Stimulated activated CD4-positive, alpha-beta T cell treated with anti-CD3 and anti-CD28 coated beads, Interleukin-1b, Interleukin-23, amount 100 ng/mL, for 4 hours (primary cell): ENCODE data around the gene MB21D2.
A peak's percentile ranks its signal among the peaks of the same experiment; 100 is the strongest.

Experiments used
- DNase-seq, 2 donors: peaks; one replicate each; pipeline ENCODE4 v3.0.0-alpha.2; 2020; ENCODE audit warnings: low read depth in 2 of 2

The MB21D2 gene

DNA sequence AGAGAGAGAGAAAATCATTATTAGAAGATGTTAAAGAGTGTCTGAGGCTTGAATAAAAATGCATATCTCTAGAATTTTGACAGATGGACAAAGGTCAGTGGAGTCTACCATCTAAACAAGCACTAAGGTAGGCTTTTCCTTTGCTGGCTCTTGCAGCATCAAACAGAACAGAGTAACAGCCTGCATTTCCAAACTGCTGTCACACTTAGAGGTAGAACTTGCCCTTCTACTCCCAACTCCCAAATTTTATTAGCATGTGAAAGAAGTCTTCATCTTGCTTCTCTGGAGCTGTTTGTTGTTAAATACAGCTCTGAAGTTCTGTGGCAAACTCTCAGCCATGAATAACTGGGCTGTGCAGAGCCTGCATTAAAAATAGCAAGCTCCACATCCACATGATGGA, 4.1 kb upstream of the MB21D2 start:
- no peak for DNase-seq

DNA sequence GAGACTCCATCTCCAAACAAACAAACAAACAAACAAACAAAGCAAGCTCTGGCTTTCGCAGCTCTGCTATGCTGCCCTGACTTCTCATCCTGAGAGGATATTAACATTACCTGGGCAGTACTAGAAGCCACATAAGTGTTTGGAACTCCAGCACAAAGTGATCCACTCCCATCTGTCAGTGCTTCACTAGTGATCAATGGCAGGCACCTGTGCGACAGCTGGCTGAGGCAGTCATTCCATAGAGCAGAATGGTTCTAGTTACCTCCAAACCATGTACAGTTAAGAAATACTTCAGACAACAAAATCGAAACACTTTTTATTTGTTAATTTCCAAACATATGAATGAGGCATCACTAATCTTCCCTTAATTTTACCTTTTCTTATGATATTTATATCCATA, 2.8 kb upstream of the MB21D2 start:
- DNase-seq = no peak

DNA sequence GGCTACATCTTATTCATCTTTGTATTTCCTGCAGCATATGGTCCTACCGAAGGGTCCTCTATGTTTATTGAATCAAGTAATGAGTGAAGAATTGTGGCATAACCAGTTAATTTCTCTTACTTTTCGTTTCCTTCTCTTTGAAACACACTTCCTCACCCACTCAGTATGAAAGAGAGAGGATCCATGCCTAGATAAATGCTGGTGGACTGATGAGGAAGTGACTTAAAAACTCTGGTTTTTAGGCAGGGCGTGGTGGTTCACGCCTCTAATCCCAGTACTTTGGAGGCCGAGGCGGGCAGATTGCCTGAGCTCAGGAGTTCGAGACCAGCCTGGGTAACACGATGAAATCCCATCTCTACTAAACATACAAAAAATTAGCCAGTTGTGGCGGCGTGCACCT, 2.2 kb upstream of the MB21D2 start:
- no peak for DNase-seq

DNA sequence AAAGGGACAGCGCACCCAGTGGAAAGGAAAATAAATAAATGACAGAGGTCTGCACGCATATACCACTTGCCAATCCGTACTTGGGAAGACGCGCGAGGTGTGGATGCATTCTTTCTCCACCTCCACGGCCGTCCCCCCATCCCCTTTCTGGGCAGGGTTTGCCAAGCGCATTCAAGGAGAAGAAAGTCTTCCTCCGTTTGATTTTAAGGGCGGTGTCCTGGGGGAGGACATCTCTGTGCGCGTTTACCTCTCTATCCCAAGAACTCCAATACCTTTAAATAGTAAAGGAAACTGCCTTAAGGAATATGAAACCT, 576 bp upstream of the MB21D2 start:
- no peak for DNase-seq

DNA sequence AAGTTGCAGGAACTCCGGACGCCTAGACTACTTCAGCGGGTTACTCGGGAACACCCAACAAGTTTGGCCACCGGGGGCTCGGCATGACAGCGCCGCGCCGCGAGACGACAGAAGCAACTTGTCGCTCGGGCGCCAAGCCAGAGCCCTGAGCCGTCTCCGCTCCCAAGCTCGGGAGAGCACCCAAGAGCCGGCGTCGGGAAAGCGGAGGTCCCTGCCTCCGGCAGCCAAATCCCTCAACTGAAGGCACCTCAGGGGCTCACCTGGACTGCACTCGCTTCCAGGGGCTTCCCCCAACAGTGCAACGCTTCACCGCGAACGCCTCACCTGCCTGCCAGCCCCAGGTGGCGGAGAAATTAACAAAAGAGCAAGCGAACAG, 640 bp downstream of the MB21D2 start:
- DNase-seq = peak in 1 of 2 donors; percentile 21

DNA sequence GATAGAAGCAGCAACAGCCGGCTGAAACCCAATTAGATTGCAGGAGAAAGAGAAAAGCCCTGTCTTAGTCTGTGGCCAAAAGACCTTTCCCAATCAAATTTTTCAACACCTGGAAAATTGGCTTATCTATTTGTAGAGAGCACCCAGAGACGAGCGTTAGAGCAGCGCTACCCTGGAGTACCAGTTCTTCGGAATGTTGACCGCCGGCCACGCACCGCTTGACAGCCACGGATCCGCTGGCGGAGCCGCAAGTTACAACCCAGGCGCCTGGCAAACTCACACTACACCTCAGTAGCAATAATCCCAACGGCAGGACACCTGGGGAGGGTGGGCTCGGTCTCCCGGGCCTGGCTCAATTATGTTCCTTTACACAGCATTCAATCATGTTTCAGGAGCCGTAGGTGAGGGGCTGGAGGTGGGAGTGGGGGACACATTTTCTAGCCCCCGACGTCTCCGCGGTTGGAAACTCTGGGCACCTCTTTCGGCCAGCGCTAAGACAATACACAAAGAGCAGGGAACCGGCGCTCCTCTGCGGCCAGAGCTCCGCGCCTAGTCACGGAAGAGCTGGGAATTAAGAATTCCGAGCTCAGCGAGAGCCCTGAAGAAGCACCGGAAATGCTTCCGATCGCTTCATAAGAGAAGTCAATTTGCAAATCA, 1.2 kb downstream of the MB21D2 start:
- DNase-seq = no peak

DNA sequence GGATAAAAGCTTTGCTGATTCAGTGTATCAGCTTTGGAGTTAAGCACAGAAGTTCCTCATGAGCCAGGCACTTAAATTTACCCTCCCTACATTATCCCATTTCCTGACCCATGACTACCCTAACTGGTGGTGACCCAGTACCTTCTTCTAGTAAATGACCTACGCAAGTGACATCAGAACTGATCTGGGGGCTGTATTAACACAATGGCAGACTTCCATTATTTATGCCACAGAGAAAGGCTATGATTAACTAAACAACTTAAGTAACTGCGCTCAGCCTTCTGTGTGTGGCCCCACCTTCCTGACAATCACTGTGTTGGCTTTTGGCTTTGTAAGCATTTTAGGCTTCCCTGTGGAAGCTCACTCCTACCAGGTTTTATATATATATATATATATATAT, 1.9 kb downstream of the MB21D2 start:
- DNase-seq = no peak

DNA sequence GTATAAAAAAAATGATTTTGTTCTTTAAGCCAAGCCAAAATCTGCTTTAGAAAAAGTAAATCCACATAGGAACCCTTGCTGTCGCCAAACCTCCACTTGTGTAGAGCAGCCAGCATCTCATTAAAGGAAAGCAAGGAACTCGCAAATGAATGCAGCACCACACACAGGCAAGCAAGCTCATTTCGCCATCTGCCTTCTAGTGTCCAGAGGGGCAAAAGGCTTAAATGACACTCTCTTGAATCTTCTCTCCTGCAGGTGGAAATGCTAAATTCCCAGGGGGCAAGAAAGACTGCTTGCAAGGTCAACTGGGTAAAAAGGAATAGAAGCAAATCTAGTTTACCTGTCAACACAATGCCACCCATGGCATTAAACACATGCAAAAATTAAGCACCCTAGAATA, 2.4 kb downstream of the MB21D2 start:
- no peak for DNase-seq

DNA sequence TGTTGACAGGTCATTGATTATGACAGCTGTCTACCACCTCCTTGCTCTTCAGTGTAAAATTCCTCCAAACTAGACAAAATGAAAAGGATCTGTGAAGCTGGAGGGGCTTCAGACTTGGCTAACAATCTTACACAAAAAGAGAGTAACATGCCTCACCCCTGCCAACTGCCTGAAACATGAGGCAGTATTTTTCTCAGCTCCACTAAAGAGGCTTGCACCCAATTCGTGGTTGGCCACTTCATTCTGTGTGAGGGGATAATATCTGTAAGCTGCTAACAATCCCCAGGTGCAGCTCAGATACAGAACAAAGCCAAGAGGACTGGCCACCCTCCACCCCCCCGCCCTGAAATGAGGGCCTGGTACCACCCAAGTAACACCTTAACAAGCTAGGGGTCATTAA, 2.8 kb downstream of the MB21D2 start:
- DNase-seq = no peak

DNA sequence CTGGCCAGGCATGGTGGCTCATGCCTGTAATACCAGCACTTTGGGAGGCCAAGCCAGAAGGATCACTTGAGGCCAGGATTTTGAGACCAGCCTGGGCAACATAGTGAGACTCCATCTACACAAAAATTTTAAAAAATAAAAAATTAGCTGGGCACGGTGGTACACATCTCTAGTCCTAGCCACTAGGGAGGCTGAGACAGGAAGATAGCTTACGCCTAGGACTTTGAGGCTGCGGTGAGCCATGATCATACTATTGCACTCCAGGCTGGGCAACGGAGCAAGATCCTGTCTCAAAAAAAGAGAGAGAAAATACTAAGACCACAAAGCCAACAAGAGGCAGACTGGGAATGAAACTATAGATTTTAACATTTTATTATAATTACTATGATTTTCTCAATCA, 4.1 kb downstream of the MB21D2 start:
- DNase-seq = no peak

DNA sequence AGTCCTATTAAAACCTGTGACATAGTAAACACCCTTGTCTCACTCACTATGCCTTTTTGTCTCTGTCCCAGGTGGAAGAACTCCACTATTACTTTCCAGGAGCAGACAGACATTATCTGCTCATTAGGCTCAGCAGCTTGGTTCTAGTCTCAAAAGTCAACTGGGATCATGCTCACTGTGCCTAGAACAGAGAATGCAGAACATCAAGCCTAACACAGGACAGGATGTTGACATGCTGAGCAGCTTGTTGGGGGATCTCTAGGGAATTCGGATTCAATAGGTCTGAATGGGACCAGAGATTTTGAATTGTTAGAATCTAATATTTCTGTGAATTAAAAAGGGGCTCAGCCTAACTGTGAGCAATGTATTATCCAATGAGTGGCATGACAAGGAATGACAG, 6.4 kb downstream of the MB21D2 start:
- DNase-seq = no peak

DNA sequence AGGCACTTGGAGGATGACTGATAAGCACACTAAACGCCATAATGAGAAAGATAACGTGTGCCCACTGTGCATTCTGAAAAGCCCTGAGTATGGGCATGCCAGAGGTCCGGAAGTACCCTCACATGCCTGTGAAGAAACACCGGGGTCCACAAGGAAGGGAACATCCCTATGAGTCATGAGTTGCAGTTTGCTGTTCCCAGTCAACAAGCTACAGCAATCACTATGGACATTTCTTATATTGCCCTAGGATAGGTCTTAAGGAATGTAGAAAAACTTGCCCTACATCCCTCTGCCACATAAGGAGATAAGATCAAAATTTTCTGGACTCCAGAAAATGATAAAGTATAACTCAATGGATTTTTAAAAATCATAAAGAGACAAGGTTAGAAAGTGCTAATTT, 9.9 kb downstream of the MB21D2 start:
- no peak for DNase-seq

DNA sequence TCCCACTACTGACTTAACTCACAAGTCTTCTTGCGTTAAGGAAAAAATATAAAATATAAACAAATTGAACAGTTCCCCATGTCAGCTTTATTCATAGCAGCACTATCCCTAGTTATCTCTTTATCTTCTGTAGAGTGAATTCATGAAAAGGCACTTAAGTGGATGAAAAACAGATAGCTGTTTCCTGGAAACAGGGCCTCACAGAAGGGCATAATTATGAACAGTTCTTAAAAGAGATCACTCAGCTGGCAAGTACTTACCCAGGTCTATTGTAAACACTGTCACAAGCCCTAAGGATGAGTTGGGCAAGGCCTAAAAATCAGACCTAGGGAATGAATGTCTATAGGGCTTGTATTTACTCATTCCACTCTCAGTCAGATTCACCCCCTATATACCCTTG, 10.7 kb downstream of the MB21D2 start:
- no peak for DNase-seq

DNA sequence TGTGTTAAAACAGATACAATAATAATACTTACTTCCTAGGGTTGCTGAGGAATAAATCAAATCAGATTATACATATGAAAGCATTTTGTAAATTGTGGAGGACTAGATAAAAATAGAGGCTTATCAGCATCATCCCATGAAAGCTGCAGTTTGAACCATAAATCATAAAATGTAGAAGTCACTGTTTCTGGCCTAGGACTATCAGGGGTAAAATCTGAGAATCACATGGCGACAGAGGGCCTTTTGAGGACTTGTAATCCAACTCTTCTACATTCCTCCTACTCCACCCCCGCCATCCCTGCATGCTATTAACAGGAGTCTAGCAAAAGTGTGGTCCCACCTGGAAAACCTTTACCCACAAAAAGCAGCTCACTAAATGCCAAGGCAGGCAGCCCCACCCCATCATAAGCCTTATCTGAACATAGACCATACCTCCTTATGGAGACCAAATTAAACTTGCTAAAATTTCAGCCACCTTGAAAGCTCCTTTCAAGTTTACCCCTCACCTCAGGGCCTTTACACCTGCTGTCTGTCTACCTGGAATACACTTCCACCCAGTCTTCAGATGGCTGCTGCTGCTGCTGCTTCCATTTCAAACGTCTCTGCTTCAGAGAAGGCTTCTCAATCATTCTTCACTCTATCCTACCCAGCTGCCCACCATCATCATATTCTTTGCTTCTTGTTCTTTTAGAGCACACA, 11.5 kb downstream of the MB21D2 start:
- no peak for DNase-seq

DNA sequence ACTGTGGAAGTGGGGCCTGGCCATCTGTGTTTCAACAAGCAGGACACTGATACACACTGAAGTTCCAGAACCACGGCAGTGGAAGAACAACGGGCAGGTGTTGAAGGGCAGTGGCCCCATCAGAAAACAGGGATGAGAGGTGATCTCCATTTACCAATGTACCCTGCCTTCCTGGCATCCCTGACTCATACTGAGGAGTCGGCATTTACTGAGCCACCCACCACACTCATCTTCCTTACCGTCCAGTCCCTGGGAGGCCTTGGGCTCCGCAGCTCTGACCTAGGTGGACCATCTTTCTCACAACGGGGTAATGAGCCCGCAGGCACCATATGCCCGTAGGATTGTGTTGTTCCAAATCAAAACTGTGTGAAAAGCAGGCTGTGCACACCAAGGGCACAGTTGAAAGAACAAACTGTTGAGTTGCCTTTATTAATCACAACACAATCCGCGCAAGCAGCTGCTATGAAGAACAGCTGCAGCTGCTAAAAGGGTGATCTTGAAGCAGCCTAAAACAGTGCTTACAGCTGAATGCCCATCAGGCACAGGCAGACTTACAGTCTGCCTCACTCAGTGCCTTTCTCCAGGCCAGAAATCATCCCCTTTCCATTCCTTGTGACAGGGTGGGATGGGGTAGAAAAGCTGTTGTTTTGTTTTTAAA, 12.9 kb downstream of the MB21D2 start:
- no peak for DNase-seq

DNA sequence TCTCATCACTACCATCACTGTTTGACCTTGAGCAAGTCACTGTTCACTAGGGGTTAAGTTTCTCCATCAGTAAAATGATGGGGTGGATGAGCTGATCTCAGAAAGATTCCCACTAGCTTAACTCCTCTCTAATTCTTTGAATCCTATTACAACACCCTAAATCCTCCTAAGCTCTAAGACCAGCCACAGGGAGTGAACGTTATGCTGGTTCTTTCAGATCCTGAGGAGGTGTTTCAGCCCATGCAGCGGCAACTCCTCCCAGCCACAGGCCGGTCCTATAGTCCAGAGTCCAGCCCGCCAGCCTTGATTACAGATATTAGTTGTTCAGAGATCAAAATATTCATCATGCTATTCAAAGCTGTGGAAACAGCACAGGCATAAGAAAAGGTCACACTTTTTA, 15.1 kb downstream of the MB21D2 start:
- no peak for DNase-seq

DNA sequence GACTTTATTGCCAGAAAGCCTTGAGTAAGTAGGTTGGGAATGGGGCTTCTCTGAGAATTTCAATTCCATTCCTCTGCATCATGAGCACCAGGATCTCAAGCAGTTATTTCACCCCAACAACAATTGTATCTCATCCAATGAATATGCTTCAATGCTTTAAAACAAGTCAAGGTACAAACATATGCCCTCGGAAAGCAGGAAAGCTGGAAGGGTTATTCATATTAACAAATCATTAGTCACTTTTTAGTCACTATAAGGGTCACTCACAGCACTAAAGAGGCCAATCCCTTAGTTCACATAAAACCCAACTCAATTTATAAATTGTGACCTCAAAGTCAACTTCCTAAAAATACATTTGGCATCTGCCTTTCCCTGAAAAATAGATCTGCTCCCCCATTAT, 16.2 kb downstream of the MB21D2 start:
- no peak for DNase-seq

DNA sequence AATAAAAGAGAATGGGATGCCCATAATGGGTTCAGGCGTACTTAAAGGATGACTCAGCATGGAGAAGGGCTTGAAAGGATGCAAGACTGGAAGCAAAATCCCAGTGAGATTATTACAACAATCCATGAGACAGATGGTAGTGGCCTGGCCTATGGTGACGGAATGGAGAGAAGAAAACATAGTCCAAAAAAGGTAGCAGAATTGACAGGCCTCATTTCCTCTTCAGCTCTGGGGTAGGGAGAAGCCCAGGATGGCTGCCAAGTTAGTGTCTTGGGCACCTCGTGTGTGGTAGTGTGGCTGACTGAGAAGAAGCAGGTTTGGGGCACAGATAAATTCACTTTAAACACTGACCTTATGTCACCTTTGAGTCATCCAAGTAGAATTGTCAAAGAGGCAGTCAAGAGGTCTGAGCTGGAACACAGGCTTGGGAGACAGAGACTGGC, 18.1 kb downstream of the MB21D2 start:
- no peak for DNase-seq

DNA sequence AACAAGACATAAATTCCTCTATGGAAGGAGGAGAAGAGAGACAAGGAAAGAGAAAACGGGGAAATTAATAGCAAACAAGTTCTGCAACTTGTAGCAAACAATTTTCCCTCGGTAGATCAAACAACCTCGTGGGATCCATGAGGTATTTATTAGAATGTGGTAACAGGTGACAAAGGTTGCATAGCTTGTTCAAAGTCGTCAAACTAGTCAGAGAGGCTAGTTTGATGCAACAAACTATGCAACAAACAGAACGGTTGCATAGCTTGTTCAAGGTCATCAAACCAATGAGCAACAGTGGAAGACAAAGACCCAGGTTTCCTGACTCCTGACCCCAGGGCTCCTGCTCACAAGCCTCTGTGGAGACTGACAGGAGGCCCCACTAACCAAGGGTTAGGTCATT, 20.7 kb downstream of the MB21D2 start:
- DNase-seq = no peak

DNA sequence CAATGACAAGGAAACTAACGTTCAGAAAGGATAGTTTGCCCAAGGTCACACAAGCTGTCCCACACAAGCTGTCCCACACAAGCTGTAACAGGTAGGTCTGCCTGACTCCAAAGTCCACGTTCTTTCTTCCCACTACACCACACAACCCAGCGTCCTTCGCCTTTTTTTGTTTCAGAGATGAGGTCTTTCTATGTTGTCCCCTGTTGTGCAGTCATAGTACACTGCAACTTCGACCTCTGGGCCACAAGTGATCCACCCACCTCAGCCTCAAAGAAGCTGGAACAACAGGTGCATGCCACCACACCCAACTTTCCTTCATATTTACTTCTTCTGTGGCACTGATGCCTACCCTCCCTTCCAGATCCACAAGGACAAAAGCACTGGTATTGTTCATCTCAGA, 21.4 kb downstream of the MB21D2 start:
- no peak for DNase-seq

DNA sequence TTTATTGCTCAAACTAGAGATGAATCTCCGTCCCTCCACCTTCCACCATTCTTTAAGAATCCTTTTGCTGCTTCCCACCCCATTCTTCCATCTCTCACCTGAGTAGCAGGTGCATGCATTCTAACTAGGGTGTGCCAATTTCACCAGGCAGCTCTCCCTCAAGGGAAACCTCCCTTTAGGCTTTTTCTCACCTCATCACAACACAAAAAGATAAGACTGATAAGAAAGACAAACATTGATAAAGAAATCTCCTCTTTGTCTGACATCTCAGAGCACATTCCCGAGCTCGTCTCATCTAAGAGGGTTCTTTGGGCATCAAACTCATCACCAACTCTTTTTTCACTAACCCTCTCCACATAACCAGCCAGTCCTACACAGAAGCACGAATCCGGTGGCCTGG, 23.0 kb downstream of the MB21D2 start:
- DNase-seq = no peak

DNA sequence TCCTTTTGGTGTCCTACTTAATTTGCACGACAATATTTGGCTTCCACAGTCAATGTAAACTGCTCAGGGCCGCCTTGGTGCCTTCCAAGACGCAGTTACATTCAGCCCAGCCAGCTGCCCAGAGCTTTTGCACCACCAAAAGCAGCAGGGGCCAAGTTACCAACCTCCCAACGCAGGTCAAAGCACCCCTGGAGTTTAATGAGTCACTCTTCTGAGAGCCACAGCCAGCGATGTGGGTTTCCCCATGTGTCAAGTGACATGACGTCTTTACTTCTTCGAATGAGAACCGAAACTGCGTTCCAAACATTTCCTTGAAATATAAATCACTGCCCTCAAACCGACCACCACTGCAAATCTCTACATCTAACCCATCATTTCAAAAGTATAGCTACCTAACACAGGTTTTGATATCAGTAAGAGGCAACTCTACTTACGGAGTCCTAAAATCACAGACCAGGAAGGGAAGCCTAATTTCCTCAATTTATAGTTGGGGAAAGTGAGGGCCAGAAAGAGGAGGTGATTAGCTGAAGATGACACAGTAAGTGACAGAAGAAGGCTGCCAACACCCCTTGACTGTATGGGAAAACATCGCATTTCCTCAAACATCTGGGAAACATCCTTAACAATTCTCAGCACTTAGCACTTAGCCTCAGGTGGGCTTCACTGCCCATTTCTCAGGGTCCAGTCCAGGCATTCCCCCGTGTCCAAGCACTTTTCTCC, 24.5 kb downstream of the MB21D2 start:
- DNase-seq = peak in 1 of 2 donors; percentile 23
